Renal cortical epithelial cell (primary cell): Measurements from ENCODE around the gene ABHD12B. TPM values are rescaled to one million over a fixed set of nuclear protein-coding genes. Genes with fewer than 3 reads are reported as not detected.
A peak's percentile ranks its signal among the peaks of the same experiment; 100 is the strongest.
"Not testable (repeated sequence)": the region's sequence is repeated elsewhere in the genome, so short reads cannot be mapped to it uniquely, and the experiment has no call there.

Experiments
- DNase-seq: peaks from one replicate; pipeline ENCODE4 v3.0.0-alpha.2; 2011; ENCODE audit warnings: low read depth
- total RNA-seq: library from RNA; depleted of rRNA; stranded (reverse); fragments of >200 nt; gene quantifications from 2 replicates; pipeline ENCODE4 v1.2.3, GENCODE V29; 2014

Gene ABHD12B
- total RNA-seq, 1 donor from 2014 or later, result not detected

GRCh38 chr14:50892255-50892654 lies 20.4 kb downstream of the ABHD12B start:
- no peak for DNase-seq

DNA sequence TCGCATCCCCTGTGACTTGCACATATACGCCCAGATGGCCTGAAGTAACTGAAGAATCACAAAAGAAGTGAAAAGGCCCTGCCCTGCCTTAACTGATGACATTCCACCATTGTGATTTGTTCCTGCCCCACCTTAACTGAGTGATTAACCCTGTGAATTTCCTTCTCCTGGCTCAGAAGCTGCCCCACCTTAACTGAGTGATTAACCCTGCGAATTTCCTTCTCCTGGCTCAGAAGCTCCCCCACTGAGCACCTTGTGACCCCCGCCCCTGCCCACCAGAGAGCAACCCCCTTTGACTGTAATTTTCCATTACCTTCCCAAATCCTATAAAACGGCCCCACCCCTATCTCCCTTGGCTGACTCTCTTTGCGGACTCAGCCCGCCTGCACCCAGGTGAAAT lies 24.6 kb downstream of the ABHD12B start:
- not testable (repeated sequence) for DNase-seq

DNA sequence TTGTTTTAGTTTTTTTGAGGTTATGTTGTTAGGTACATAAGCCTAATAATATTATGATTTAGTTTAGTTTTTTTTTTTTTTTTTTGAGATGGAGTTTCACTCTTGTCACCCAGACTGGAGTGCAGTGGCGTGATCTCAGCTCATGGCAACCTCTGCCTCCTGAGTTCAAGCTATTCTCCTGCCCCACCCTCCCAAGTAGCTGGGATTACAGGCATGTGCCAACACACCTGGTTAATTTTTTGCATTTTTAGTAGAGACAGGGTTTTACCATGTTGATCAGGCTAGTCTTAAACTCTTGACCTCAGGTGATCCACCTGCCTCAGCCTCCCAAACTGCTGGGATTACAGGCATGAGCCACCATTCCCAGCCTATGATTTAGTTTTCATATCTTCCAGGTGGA lies 25.2 kb downstream of the ABHD12B start:
- DNase-seq, result not testable (repeated sequence)

DNA sequence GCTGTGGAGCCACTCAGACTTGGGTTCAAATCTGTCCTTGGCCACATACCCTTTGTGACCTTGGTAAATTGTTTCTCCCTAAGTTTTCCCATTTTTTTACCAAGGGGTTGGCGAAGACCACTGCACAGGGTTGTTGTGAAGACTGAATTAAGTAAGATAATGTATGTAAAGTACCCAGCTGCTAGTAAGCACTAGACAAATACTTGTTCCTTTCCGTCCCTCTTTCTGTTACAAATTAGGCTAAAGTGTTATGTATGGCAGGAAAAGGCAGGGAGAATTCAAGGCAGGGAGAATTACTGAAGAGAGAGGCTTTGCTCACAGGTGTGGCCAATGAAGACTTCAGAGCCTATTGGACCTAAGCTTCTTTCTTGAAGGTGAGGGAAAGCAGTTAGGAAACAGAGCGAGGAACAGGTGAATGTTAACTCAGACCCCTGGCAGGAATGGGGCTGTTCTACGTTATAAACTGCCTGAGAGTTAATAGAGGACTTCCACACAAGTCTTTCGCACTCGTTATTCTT lies 25.9 kb downstream of the ABHD12B start:
- DNase-seq, result no peak

DNA sequence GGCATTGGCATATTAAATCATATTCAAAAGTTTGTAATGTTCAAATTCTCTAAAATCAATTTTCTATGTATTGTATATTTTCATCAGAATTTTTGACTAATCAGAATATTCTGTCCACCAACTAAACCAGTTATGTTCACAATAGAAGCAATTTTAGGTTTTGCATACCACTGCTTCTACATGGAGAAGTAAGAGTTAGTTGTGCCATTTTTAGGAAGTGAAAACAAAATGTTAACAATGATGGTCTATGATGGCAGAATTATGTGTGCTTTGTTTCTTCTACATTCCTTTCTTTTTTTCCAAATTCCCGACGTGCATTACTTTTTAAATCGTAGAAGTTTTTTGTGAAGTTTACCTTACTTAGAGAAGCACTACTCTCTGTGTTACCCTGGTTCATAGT lies 29.5 kb downstream of the ABHD12B start:
- DNase-seq, result no peak

DNA sequence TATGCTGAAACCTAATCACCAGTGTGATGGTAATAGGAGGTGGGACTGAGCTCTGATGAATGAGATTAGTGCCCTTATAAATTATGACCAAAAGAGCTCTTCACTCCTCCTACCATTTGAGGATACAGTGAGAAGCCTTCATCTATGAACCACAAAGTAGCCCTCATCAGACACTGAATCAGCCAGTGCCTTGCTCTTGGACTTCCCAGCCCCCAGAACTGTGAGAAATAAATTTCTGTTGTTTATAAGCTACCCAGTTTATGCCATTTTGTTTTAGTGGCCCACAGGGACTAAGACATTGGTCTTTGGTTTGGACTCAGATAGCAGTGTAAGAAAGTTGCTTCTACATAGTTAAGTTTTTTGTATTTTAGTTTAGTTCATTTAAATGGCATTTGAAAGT lies 32.9 kb downstream of the ABHD12B start:
- no peak for DNase-seq

DNA sequence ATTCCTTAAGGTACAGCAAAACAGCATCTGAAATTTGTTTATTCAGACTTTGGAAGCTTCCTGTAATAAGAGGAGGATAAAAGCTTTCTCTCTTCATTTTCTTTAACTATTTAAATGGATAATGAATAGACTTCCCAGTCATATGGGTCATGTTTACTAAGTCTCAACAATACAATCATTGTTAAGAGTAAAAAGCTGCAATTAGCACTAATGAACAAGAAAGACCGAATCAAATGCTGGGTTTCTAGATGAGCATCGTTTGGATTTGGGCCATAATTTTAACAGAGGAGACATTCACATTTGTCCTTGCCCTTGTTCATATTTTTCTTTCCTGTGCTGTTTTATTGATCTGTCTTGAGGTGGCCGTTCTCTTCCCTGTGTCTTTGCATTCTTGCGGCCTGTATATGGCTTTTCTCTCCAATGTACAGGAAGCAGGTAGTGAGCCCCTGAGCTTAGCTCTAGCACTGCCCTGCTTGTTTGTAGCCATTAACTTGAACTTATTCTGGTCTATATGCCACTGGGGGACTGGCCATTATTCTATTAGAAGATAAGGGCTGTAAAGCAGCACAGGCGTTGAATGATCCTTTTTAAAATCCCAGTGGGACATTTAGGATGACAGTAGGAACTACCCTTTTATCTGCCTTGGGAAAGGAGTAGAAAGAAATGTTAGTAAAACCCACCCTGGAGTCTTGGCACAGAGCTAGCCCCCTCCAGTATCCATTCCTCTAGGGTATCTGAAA lies 34.6 kb downstream of the ABHD12B start:
- no peak for DNase-seq

DNA sequence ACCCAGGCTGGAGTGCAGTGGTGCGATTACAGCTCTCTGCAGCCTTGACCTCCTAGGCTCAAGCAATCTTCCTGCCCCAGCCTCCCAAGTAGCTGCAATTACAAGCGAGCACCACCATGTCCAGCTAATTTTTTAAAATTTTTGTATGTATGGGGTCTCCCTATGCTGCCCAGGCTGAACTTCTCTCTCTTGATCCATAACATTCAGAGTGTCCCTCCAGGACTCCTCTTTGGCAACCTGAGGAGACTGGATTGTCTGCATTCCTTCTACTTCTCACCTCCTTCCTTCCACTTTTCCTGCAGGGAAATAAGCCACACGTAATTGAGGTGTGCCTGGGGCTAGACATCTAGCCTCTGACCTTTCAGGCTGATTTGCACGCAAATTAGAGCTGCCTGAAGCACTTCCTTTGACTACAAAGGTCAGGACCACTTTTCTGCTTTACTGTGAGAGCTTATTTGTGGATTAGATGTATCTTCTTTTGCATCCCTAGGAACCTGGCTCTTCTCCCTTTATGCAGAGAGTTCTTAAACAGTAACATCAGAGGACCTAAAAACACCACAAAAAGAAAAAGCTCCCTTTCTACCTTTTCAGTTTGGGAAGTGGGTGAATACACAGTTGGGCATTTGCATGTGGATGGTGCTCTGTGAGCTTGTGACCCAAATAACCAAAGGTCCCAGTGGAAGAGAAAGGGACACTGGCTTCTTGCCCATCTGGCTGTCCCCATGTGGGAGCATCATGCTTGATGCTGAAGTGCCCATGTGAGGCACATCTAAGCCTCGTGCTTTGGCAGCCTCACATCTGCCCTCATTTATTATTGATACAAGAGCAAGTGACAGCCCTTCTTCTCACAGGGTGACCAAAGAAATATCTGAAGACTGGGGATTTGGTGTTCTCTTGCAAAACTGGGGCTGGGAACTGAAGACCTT lies 38.9 kb downstream of the ABHD12B start:
- DNase-seq, result no peak

GRCh38 chr14:50917449-50917848 lies 45.6 kb downstream of the ABHD12B start:
- DNase-seq, result no peak

DNA sequence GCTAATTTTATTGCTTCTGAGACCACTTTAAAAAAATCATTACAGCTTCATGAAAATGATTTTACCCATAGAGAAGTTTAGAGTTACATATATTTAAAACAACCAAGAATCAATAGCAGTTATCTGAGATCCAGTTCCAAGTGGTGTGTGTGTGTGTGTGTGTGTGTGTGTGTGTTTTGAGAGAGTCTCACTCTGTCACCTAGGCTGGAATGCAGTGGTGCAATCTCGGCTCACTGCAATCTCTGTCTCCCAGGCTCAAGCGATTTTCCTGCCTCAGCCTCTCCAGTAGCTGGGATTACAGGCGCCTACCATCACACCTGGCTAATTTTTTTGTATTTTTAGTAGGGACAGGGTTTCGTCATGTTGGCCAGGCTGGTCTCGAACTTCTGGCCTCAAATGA lies 47.7 kb downstream of the ABHD12B start:
- peak; percentile 40 for DNase-seq

GRCh38 chr14:50920482-50921230 lies 48.8 kb downstream of the ABHD12B start:
- DNase-seq, result peak; percentile 99

DNA sequence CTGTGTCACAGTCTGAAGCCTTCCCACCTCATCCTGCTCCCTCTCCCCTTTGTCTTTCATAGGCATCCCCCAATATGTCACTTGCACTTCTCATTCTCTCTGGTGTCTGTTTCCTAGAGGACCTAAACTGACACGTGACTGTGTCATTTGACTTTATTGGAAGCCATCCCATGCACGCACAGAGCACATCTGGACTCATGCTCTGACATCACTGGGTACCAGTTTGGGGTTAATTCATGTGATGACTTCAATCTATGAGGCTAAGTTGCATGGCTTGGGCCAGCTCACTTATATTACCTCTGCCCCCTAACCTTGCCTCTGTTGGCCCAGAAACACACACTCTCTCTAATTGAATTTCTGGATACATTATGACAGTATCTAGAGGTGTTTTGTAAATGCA lies 51.0 kb downstream of the ABHD12B start:
- no peak for DNase-seq

- DNase-seq, result no peak
Observed at GRCh38 chr14:50924236-50924635, 52.4 kb downstream of the ABHD12B start.

DNA sequence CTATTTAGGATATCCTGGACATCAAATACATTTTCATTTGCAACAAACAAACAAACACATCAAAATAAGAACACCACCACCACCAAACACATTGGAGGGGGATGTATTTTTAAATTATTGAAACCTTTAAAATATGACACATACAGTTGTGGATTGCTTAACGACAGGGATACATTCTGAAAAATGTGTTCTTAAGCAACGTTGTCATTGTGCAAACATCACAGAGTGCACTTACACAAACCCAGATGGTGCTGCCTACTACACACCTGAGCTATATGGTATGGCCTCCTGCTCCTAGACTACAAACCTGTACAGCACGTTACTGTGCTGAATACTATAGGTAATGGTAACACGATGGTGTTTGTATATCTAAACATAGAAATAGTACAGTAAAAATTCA lies 53.0 kb downstream of the ABHD12B start:
- no peak for DNase-seq

DNA sequence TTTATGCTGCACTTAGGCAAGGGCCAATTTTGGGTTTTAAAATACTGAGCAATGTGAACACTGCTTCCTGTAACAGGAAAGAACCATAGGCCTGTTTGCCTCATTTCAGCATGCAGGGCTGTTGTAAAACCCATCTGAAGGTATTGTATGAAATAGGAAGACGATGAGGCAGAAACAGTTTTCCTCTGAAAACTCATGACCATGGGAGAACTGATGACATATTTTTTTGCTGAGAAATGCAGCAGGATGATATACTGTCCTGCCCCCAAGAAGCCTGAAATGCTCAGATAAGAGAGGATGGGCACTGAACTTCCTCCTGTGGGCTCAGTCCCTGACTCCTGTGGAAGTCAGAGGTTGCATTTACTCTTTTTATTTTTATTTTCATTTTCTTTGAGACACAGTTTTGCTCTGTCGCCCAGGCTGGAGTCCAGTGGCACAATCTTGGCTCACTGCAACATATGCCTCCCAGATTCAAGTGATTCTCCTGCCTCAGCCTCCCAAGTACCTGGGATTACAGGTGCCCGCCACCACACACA lies 55.1 kb downstream of the ABHD12B start:
- DNase-seq, result no peak

GRCh38 chr14:50928002-50928635 lies 56.3 kb downstream of the ABHD12B start:
- peak; percentile 90 for DNase-seq

DNA sequence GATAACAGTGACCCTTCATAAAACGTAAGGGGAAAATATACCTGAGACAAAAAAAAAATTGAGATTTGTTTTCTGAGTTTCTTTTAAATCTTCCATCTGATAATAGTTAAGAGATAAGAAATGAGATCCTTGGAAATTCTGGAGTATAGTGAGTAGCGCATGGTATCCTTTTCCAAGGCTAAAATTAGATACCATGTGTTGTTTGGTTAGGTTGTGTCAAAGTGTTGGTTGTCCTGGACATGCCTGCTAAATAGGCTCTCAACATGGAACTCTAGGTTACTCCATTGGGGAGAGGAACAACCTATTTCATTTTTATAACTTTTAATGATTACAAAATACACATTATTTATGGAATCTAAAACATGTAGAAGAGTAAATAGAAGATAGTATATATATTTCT lies 57.7 kb downstream of the ABHD12B start:
- no peak for DNase-seq

DNA sequence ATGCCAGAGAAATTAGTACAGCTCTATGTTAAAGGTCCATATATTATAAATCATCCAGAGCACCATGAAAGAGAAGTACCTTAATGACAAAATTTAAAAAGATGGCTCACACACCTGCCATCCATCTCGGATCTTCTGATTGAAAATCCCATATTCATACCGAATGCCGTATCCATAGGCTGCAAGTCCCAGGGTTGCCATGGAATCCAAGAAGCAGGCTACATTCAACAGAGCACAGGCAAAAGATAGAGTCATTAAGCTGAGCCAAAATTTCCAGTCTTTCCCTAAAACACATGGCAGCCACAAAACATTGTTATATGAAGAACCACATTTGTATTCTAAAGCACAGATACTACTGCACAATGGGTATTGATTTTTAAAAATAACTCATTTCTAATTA lies 59.7 kb downstream of the ABHD12B start:
- no peak for DNase-seq

- DNase-seq, result no peak
Observed at GRCh38 chr14:50932156-50932555, 60.3 kb downstream of the ABHD12B start.

DNA sequence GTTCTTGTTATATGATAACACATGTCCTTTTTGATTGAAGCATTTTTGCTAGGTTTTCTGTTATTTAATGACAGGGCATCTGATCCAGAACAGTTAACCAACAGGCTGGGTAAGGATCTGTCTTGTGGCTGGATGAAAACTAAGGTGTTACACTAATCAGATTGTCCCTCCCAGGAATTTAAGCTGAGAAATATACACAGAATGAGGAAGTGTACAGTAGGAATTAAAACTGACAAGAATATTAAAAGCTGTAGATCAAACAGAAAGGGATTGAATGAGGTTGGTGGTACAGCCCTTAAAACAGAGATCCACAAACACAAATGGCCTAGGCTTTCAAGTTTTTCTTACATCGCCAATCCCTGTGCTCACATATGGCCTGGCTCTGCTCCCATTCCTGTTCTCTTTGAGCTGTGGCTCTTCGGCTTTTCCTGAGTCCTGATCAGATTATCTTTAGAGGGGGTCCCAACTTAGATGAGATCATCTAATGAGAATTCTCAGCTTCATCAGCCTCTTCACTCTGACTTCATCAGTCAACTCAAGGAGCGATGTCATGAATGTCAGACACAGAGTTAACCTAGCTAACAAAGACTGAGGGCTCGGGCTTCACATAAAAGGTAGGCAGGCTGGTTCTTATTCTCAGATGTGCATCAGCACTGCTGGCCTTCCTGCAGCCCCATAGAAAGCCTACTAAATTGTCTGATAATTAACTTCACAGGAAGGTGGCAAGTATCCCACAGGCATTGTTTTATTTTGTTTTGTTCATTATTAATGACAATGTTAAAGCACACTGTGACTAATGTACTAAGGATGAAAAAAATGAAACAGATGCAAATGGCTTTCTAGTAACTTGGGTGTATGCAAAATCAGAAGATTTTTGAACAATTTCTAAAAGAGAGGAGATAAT lies 61.0 kb downstream of the ABHD12B start:
- DNase-seq, result peak; percentile 94
